Measurements from ENCODE around the gene DUSP5. TPM values are rescaled to one million over a fixed set of nuclear protein-coding genes. Genes with fewer than 3 reads are reported as not detected.

Gene DUSP5, protein sequence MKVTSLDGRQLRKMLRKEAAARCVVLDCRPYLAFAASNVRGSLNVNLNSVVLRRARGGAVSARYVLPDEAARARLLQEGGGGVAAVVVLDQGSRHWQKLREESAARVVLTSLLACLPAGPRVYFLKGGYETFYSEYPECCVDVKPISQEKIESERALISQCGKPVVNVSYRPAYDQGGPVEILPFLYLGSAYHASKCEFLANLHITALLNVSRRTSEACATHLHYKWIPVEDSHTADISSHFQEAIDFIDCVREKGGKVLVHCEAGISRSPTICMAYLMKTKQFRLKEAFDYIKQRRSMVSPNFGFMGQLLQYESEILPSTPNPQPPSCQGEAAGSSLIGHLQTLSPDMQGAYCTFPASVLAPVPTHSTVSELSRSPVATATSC
- total RNA-seq: 10 to 100 TPM in 9 of 10 donors, 1 to 10 TPM in 1; 9.0 to 53.7 (median 22.9) TPM
- 10 to 100 TPM in 1 of 2 donors, 1 to 10 TPM in 1; 5.3 to 20.2 TPM for polyA plus RNA-seq
- long read RNA-seq, donor 1, transcript DUSP5-201 (4 exons, 2,557 nt): major isoform, 20 of 21 reads
- long read RNA-seq, donor 1, partial matches to known transcripts: 1 of 21 reads
- long read RNA-seq, donor 1, other reads (novel, unspliced or antisense): 0 of 21 reads
- long read RNA-seq, donor 2, transcript DUSP5-201 (4 exons, 2,557 nt): major isoform, 10 of 13 reads
- long read RNA-seq, donor 2, partial matches to known transcripts: 1 of 13 reads
- long read RNA-seq, donor 2, other reads (novel, unspliced or antisense): 2 of 13 reads
- long read RNA-seq, donor 3, partial matches to known transcripts: 1 of 2 reads
- long read RNA-seq, donor 3, other reads (novel, unspliced or antisense): 1 of 2 reads

DNA sequence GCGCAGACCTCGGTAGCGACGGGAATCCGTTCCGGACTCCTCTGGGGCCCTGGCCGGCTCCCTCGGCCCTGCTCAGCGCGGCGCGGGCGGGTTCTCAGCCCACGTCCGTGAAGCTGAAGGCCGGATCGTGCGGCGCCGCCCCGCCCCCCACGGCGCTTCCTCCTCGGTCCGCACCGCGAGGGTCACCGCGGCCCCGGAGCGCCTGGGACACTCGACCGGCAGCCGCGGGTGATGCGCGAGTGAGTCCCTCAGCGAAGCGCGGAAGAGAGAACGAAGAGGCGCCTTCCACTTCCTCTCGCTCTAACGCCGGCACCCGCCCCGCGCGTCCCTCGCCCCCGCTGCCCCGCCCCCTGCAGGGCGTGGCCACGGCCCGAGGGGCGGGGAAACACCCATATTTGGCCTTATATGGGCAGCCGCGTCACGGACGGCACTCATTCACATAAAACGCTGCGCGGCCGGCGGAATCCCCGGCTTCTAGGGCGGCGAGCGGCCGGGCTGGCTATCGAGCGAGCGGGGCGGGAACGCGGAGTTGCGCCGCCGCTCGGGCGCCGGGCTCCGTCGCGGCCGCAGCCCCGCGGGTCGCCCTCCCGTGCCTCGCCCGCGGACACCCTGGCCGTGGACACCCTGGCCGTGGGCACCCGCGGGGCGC is at the start of gene DUSP5:
DUSP5 (plus strand) TSS at position 470 of the 649 bp plus-strand sequence. CDS start 215 bp downstream, outside the sequence.
- TF ChIP-seq, protein P1, sequence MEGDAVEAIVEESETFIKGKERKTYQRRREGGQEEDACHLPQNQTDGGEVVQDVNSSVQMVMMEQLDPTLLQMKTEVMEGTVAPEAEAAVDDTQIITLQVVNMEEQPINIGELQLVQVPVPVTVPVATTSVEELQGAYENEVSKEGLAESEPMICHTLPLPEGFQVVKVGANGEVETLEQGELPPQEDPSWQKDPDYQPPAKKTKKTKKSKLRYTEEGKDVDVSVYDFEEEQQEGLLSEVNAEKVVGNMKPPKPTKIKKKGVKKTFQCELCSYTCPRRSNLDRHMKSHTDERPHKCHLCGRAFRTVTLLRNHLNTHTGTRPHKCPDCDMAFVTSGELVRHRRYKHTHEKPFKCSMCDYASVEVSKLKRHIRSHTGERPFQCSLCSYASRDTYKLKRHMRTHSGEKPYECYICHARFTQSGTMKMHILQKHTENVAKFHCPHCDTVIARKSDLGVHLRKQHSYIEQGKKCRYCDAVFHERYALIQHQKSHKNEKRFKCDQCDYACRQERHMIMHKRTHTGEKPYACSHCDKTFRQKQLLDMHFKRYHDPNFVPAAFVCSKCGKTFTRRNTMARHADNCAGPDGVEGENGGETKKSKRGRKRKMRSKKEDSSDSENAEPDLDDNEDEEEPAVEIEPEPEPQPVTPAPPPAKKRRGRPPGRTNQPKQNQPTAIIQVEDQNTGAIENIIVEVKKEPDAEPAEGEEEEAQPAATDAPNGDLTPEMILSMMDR (IDR thresholded peaks at IDR 0.05): peak in 3 of 9 donors; percentile 4 to 11 (median 9)
- peak; percentile 94 to 95 for DNase-seq
- 0 to 1% methylated on average over 90 to 98 of the region's 98 CpGs for WGBS, 2 donors
- intact Hi-C loops (cut with DNase I): loop anchor here in 7 of 10 donors (2.0 to 10.0 kb wide), 10 partner anchors 40 to 417 kb away; partner anchors contain the start of genes BBIP1 (in 1 of the 7) and SHOC2 (in 1 of the 7)
- Histone ChIP-seq H3K27me3 (peaks cover 0 to 8% (median 0%) of the 10 kb centered on the region in 7 donors), H3K4me3 (peak within 1 kb of the TSS; percentile 62 to 94 (median 83)), H3K4me1 (peaks cover 15 to 66% (median 52%) of the 10 kb centered on the region in 9 donors), H3K9me3 (no peaks in the 10 kb centered on the region), H3K36me3 (no peaks in the 10 kb centered on the region), H3K27ac (peak within 1 kb of the TSS; percentile 84 to 98 (median 96))
- ATAC-seq: peak; percentile 76 to 90 (median 87)

DNA sequence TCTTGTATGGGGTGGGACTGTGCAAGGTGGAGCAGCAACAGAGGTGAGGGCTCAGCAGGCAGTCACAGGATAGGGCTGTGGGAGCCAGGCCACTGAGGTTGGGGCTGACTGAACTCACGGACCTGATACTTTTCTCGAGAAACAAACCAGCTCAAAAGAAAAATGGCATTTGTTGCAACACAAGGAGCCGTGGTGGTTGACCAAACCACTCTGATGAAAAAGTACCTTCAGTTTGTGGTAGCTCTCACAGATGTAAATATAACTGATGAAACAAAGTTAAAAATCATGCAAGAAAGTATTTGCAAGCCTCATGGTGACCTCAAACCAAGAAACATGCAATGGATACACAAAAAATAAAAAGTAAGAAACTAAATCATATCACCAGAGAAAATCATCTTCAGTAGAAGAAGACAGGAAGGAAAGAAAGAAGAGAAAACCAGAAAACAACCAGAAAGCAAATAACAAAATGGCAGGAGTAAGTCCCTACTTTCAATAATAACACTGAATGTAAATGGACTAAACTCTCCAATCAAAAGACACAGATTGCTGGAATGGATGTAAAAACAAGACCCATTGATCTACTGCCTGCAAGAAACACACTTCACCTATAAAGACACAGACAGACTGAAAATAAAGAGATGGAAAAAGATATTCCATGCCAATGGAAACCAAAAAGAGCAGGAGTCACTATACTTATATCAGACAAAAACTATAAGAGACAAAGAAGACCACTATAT is 48.9 kb upstream of the DUSP5 start:
- H3K4me1 ChIP-seq: peaks cover 1 to 20% (median 6%) of the 10 kb centered on the region in 9 donors
- no peak for ATAC-seq
- no peak overlapping the region for H3K4me3 ChIP-seq
- no peaks in the 10 kb centered on the region for H3K9me3 ChIP-seq
- 88 to 90% methylated on average over 3 of the region's 3 CpGs for WGBS, 2 donors
- TF ChIP-seq, protein P1 (IDR thresholded peaks at IDR 0.05): no peak
- no peaks in the 10 kb centered on the region for H3K27me3 ChIP-seq
- intact Hi-C loops (cut with DNase I): no loop called here
- no peak overlapping the region for H3K27ac ChIP-seq
- H3K36me3 ChIP-seq: no peaks in the 10 kb centered on the region
- DNase-seq: no peak

DNA sequence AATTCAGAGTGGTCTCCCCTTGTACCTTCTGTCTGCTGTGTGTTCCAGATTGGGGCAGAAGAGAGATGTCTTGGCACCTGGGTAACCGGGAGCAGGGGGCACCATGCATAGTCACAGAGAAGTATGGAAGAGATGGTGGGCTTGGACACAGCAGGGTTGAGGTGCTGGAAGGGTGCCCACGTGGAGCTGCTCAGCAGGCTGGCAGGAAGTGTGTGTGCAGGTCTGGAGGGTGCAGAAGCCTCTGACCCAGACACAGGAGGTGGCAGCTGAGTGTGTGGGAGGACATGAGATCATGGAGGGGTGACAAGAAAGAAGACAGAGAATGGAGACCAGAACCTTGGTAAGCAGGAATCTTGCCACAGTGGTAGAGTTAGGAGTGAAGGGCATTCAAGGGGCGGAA is 42.3 kb upstream of the DUSP5 start:
- WGBS, 2 donors: 51 to 52% methylated on average over 3 of the region's 3 CpGs
- Histone ChIP-seq H3K9me3 (no peaks in the 10 kb centered on the region), H3K27me3 (no peaks in the 10 kb centered on the region), H3K4me3 (no peak overlapping the region), H3K4me1 (peaks cover 5 to 44% (median 21%) of the 10 kb centered on the region in 9 donors), H3K27ac (no peak overlapping the region), H3K36me3 (no peaks in the 10 kb centered on the region)
- ATAC-seq (no peak), DNase-seq (no peak)
- intact Hi-C loops (cut with DNase I): loop anchor here in 1 of 10 donors (5.0 kb wide), 1 partner anchor 42 kb away; the partner anchor contains the start of gene DUSP5
- TF ChIP-seq, protein P1 (IDR thresholded peaks at IDR 0.05): no peak

Measured in heart right ventricle (tissue), 16 donors.